Stimulated activated CD4-positive, alpha-beta T cell treated with anti-CD3 and anti-CD28 coated beads, TNF-alpha, amount 100 ng/mL, for 48 hours (primary cell): ENCODE data around the gene ATP10A.

Experiments used
- DNase-seq, 3 donors: peaks; one replicate each; pipeline ENCODE4 v3.0.0-alpha.2; 2020; ENCODE audit warnings: low read depth in 3 of 3

The ATP10A gene, protein sequence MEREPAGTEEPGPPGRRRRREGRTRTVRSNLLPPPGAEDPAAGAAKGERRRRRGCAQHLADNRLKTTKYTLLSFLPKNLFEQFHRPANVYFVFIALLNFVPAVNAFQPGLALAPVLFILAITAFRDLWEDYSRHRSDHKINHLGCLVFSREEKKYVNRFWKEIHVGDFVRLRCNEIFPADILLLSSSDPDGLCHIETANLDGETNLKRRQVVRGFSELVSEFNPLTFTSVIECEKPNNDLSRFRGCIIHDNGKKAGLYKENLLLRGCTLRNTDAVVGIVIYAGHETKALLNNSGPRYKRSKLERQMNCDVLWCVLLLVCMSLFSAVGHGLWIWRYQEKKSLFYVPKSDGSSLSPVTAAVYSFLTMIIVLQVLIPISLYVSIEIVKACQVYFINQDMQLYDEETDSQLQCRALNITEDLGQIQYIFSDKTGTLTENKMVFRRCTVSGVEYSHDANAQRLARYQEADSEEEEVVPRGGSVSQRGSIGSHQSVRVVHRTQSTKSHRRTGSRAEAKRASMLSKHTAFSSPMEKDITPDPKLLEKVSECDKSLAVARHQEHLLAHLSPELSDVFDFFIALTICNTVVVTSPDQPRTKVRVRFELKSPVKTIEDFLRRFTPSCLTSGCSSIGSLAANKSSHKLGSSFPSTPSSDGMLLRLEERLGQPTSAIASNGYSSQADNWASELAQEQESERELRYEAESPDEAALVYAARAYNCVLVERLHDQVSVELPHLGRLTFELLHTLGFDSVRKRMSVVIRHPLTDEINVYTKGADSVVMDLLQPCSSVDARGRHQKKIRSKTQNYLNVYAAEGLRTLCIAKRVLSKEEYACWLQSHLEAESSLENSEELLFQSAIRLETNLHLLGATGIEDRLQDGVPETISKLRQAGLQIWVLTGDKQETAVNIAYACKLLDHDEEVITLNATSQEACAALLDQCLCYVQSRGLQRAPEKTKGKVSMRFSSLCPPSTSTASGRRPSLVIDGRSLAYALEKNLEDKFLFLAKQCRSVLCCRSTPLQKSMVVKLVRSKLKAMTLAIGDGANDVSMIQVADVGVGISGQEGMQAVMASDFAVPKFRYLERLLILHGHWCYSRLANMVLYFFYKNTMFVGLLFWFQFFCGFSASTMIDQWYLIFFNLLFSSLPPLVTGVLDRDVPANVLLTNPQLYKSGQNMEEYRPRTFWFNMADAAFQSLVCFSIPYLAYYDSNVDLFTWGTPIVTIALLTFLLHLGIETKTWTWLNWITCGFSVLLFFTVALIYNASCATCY (N-terminal part only)

DNA sequence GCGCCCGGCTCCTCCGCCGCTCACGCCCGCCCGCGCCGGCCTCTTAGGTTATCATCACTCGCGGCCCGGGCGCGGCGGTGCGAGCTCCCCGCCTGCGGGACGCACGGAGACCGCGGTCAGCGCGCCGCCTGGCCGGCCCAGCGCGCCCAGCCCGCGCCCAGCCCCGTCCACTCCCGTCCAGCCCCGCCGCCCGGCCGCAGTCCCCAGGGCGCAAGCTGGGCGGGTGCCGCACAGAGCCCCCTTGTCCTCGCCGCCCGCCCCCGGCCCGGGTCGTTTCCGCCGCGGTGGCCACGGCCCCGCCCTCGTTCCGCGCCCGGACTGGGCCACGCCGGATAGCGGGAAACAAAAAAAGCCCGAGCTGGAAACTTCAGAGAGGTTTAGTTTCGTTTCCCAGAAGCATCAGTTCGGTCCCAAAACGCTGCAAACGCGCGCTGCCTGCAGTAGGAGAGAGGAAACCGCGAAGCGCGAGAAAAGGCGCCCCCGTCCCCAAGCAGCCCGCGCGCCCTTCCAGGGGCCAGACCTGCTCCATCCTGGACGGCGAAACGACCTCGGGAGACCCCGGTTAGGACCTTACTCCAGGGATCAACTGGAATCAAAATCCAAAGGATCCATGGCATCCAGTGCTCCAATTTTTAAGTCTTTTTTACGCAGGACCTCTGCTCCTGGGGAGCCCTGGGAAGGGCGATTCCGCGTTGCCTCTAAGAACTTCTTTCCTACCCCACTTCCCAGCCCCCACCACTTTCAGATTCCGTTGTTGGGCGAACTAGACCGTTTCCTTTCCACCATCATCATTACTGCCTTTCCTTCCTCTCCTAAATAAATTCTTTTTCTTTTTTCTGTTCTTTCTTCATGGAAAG, at the start of gene ATP10A:
ATP10A (minus strand) TSS at position 217 of the 857 bp plus-strand sequence. CDS start 231 bp downstream, outside the sequence.
- DNase-seq, result peak in 1 of 3 donors; percentile 40

DNA sequence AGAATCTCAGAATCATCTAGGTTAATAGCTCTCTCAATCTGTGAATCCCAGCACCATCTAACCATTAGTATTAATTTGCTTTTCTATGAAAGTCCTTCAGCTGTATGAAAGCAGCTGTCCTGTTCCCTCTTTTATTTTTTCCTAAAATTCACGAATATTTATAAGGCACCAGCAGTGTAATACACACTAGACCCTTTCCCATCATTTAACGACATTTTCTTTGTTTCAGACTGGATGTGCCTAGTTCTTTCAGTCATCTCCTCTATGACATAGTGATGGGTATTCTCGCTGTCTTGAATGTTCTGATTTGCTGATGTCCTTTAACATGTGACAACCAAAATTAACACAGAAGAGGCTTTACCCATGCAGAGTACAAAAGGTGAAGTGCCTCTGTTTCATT, 48.9 kb upstream of the ATP10A start:
- DNase-seq, result no peak

DNA sequence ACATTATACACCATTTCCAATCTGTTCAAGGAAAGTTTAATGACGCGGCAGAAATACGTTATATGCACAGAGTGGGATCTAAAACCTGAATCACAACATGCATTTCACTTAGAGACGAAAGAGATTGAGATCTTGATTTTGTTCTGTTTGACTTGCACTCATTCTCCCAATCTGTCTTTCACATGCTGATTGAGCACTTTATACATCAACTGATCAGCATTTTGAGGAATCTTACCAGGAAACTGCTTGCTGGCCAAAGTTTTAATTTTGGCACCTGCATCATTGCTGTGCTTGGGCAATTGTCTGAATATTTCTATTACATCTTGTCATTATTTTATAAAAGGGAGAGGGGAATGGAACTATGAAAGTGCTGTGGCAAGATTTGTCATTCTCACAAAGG, 47.7 kb upstream of the ATP10A start:
- DNase-seq, result no peak

DNA sequence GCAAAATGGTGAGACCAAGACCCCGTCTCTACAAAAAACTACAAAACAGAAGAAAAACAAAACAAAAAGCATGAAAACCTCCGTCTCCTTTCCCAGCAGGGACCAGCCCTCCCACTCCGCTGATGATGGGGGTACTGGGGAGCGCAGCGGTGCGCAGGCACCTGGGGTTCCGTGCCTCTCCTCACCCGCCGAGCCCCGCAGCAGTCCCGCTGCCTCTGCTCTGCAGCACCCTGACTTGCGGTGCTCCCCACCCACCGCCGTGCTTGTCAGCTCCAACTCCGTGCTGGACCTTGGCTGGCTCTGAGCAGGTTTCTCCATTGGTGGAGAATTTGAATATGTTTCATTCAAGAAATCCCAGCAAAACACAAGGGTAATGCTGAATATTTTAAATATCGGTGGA, 46.7 kb upstream of the ATP10A start:
- no peak for DNase-seq

DNA sequence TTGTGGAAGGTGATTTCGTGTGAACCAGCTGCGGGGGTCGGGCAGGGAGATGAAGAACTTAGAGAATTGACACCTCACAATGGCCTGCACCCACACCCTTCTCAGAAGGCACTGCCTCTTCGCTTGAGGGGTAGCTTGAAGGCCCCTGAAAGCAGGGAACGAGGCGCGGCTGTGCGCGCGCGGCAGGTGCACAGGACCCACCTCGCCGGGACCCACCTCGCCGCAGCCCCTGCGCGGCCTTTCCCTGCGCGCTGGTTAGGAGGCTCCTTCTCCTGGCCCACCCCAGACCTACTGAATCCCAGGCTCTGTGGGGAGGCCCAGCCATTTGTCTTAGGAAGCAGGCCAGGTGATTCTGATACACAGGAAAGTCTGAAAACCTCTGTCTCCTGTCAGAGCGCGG, 46.2 kb upstream of the ATP10A start:
- DNase-seq, result no peak

DNA sequence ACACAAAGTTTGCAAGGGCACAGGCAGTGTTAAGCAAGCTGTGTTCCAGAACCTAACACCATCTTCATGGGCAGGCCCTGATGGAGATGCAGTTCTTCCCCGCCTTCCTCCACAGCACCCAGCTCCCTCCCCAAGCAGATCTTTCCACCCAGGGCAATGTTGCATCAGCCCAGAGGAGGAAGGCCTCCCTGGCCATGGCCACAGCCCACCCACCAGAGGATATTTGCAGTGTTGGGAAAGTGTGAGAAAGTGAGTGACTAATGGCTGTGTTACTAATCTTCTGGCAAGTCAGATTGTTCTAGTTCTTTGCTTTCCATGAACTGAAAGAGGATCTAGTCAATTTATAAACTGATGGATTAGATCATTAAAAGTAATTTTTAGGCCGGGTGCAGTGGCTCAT, 42.0 kb upstream of the ATP10A start:
- DNase-seq, result peak; percentile 8 to 36 (median 20)

DNA sequence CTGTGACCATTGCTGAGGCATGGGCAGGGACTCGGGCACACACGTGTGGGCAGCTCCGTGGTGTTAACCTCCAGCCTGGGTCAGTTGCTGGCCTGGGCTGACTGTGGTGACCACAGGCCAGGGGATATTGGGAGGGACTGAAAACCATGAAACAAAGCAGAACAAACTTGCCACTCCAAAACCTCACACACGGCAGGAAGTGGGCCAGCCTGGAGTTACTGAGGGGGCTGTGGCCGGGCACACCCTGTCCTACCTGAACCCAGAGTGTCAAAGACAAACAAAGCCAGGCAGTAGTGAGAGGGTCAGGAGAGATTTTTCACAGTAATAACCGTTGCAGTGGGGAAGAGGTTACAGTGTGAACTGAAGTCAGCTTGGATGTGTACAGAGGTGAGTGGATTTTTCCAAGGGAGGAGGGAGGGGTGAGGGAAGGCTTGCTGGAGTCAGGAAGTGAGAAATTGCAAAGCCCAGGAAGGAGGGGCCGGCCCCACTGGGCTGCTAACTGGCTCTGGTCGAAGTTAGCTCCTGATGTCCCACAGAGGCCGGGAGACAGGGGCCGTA, 40.0 kb upstream of the ATP10A start:
- no peak for DNase-seq

DNA sequence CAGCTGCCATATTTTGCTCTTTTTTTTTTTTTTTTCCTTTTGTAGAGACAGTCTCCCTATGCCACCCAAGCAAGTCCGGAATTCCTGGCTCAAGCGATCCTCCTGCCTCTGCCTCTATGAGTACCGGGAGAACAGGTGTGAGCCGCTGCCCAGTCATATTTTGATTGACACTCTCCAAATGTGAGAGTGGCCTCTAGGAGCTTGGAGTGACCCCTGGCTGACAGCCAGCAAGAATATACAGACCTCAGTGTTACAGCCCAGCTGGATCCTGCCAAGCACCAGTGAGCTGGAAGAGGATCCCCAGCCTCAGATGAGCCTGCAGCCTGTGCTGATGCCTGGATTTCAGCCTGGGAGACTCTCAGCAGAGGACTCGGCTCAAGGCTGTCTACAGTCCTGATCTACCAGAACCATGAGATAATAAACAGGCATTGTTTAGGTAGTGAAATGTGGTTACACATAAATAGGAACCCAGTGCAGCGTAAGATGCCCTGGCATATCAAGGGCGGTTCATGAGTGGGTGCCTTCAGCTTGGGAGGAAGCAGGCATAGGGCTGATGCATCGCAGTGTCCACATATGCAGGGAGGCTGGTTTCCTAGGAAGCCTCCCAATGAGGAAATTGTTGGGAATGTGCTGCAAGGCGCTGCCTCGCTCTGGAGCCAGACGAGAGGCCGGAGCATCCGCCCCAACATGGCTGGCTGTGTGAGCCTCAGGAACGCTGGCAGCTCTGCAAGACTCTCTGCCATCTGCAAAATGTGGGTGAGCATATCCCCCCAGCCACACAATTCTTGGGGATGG, 38.9 kb upstream of the ATP10A start:
- DNase-seq, result no peak

DNA sequence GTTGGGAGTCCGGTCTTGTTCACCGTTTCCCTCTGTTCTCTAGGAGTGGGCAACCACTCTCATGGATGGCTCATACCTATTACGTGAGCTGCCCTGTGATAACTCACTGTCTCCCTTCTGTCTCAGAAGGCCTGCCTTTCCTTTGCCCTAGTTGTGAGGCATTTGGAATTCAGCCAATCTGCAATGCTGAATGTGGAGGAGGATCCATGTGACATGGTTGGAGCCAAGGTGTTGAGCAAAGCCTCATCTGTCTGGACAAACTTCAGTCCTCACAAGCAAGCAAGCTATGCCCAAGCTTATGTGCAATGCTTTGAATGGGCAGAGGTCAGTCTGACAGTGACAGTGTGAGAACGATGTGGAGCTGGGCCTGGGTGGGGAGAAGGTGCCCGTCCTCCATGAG, 37.8 kb upstream of the ATP10A start:
- no peak for DNase-seq

DNA sequence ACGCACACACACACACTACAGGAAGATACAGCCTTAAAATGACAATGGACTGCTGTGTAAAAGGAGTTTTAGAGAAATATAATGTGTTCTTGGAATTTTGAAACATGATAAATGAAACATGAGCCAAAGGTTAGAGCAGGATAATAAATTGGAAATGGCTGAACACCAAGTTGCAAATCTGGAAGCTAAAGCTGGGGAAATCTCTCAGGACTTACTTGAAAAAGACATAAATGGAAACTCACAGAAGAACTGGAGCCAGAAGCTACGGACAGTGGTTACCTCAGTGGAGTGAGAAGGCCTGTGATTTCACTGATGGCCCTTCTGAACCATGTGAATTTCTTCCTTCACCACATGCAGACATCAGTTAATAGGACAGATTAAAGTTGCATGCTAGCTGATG, 37.3 kb upstream of the ATP10A start:
- DNase-seq, result no peak

DNA sequence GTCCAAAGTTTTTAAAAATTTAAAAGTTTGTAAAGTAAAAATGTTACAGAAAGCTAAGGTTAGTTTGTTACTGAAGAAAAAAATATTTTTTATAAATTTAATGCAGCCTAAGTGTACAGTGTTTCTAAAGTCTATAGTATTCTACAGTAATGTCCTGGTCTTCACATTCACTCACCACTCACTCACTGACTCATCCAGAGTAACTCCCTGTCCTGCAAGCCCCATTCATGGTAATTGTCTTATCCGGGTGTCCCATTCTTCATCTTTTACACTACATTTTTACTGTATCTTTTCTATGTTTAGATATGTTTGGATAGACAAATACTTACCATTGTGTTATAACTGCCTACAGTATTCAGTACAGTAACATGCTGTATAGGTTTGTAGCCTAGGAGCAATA, 36.7 kb upstream of the ATP10A start:
- DNase-seq, result no peak

DNA sequence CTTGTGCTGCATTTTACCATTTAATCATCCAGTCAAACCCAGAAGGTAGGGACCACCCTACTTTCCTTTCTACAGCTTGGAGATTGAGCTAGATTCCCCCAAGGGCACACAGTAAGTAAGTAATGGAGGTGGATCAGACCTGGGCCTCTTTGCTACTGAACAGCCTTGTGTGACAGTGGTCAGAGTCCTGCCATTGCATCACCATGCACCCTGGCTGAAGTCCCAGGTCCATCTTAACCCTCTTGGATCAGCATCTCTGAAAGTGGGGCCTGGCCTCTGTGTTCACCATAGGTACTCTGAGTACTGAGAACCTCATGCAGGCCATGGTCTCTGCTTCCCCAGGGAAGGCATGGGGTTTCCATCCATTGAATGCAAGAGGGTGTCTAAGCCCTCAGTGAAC, 34.5 kb upstream of the ATP10A start:
- DNase-seq, result no peak

DNA sequence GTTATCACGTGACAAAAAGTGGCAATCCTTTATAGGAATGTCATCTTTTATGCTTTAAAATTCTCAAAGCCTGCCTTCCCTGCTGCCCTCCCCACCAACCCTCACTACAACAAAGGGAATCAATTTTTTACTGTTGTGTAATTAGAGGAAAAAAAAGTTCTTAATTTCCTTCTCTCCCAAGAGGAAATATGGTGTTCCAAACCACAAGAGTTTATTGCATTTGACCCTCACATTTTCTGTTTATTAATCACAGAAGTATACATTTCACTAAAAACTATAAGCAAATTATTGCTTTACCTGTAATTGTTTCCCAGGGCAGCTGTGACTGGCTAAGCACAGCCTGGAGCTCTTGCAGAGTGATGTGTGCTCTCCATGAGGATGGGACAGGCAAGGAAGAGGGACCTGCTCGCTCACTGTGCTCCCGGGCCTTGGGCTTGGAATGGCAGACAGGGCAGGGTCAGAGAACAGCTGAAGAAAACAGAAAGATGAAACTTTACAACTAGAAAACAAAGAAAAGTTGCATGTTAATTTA, 31.3 kb upstream of the ATP10A start:
- DNase-seq, result no peak

DNA sequence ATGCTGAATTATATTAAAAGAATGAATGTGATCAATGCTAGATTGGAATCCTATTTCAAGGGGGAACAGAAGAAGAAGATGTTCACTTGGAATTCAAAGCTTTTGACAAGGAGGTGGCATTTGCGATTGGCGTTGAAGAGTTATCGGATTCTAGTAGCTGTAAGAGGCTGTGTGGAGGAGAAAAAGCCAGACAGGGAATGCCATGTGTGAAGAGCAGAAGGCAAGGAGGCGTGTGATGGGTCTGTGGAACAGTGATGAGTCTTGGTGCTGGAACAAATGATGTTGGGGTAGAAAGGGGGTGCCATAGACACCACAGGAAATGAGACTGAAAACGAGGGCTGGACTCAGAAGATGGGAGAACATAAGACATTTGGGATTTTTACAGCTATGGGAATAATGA, 30.5 kb upstream of the ATP10A start:
- no peak for DNase-seq

DNA sequence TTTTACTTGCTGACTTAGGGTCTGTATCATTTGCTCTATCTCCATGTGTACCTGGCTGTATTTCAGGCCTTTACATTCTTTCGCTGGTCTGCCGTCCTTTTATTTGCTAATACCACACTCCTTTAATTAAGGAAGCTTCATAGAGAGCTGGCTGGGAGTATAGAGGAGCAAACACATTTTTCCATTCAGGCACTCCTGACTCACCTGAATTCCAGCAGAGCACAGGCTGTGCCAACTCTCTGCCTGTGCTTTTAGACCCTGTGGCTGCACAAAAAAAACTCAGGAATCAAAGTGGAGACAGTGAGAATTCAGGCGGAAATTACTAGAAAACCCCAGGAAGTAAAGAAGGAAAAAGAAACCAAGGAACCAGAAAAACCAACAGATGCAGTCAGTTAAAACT, 29.0 kb upstream of the ATP10A start:
- DNase-seq, result no peak

DNA sequence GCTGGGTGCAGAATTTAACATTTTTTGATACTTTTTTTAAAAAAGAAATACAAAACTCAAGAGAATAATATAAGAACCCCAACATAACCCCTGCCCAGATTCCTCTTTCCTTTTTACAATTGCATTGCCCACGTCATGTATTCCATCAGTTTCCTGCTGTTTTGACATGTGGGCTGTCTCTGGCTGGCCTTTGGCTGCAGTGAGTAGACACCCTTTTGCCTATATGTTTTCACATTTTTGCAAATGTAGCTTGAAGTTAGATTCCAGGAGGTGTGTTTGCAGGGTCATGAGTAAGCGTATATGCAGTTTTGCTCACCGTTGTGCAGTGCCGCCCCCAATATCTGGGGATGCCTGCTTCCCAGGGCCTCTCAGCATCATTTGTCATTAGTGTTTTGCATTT, 28.0 kb upstream of the ATP10A start:
- no peak for DNase-seq

DNA sequence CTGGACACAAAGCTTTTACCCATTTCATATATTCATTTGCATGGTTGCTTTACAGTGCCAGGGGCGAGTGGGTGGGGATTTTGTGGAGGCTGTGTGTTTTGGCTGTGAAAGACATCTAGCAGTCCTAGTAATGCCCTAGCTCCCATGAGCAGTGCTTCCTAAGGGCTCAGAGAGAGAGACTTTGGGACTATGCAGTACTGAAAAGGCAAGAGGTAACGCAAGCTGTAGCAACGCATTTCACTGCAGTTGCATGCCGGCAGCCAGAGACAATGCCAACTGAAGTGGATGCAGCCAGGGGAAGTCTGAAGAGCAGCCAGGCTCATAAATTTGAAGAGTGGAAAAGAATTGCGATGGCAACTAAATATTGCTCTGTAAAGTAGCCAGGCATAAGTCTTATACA, 27.4 kb upstream of the ATP10A start:
- no peak for DNase-seq

DNA sequence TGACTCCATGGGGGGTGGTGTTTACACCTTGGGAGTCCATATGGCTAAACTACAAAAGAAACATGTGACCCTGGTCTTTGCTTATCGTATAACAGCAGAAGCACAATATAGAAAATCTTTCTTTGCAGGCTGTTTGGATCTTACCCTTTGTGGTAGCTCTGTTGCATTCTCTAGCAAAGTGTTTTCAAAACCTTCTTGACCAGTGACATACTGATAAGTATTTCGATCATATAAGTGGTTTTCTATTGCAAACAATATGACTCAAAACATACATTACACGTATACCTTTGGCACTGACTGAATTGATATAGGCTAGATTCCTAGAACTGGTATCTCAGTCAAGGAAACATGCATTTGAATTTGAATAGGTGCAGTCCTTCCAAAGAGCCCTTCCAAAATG, 24.7 kb upstream of the ATP10A start:
- DNase-seq, result no peak

DNA sequence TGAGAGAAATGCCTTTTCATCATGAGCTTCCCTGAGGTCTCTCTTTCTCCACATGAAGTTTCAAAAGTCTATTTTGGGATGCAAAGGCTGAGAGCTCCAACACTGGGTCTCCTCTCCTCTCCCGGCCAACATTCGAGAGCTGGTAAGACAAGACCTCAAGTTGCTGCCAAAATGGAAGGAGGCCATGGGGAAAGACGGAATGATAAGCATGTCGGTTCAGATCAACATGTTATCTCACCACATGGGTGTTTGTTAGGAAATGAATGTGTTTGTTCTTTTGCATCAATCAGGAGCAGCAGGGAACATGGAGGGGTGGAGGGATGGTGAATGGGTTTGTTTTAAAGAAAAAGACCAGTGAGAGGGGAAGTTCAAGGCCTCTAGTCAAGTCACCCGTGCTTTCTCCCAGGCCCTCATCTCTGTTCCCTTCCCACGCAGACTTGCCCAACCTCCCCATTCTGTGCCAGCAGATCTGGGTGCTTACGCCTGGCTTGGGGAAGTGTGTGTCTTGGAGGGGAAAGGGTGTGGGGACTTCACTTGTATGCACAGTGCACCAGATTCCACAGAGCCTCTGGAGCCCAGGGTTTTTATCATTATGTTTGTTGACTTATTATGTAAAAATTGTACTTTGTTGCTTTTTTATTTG, 23.5 kb upstream of the ATP10A start:
- no peak for DNase-seq
